Adipocyte (in vitro differentiated cells): ENCODE data around the gene RRN3.
"Not testable (repeated sequence)": the region's sequence is repeated elsewhere in the genome, so short reads cannot be mapped to it uniquely, and the experiment has no call there.

ENCODE experiments used
- DNase-seq: peaks from one replicate; pipeline ENCODE4 v3.0.0-alpha.2; 2015; ENCODE audit warnings: low read depth
- H3K27me3 ChIP-seq: replicated peaks from 2 replicates; pipeline ENCODE4 v1.7.0; 2013; ENCODE audit warnings: mild to moderate bottlenecking, low read length, moderate library complexity; ENCODE audit not compliant: control insufficient read depth, insufficient read depth
- H3K36me3 ChIP-seq: 2 replicates; pipeline ENCODE4 v1.7.0; 2013; ENCODE audit warnings: low read length, mild to moderate bottlenecking, moderate library complexity; ENCODE audit not compliant: control insufficient read depth, insufficient read depth, severe bottlenecking
- H3K4me1 ChIP-seq: 2 replicates; pipeline ENCODE4 v1.7.0; 2013; ENCODE audit warnings: mild to moderate bottlenecking, low read length, moderate library complexity; ENCODE audit not compliant: control insufficient read depth, insufficient read depth
- H3K4me3 ChIP-seq: 2 replicates; pipeline ENCODE4 v1.7.0; 2013; ENCODE audit warnings: mild to moderate bottlenecking, low read length, moderate library complexity
- H3K9ac ChIP-seq: 2 replicates; pipeline ENCODE4 v1.7.0; 2013; ENCODE audit warnings: mild to moderate bottlenecking, low read length, moderate library complexity
- H3K9me3 ChIP-seq: 2 replicates; pipeline ENCODE4 v1.7.0; 2013; ENCODE audit warnings: mild to moderate bottlenecking, low read length, moderate library complexity; ENCODE audit not compliant: control insufficient read depth

The RRN3 gene

GRCh38 chr16:15093955-15094827, at the start of gene RRN3:
Gene RRN3 (minus strand): TSS chr16:15094272. CDS start chr16:15094233, 39 bp downstream.
- not testable (repeated sequence) for H3K27me3 ChIP-seq, H3K4me1 ChIP-seq, H3K9me3 ChIP-seq
- H3K4me3 ChIP-seq: peak within 1 kb of the TSS; percentile 81
- DNase-seq: peak; percentile 96
- H3K9ac ChIP-seq: peak within 1 kb of the TSS; percentile 92
- peaks cover 11% of the 10 kb centered on the region for H3K36me3 ChIP-seq

- DNase-seq: peak; percentile 31
- Histone ChIP-seq H3K9ac (peak overlapping the region; percentile 54), H3K4me1 (peaks cover 29% of the 10 kb centered on the region)
- not testable (repeated sequence) for H3K36me3 ChIP-seq, H3K9me3 ChIP-seq, H3K4me3 ChIP-seq, H3K27me3 ChIP-seq
Observed at GRCh38 chr16:15143601-15144091, 49.6 kb upstream of the RRN3 start.

- not testable (repeated sequence) for DNase-seq, H3K27me3 ChIP-seq, H3K9ac ChIP-seq, H3K4me3 ChIP-seq, H3K36me3 ChIP-seq, H3K9me3 ChIP-seq
- peaks cover 29% of the 10 kb centered on the region for H3K4me1 ChIP-seq
Observed at GRCh38 chr16:15142891-15143600, 49.0 kb upstream of the RRN3 start.

GRCh38 chr16:15142107-15142890, 48.2 kb upstream of the RRN3 start:
- not testable (repeated sequence) for H3K36me3 ChIP-seq, H3K27me3 ChIP-seq, H3K4me3 ChIP-seq, H3K9me3 ChIP-seq, H3K9ac ChIP-seq, DNase-seq
- peaks cover 29% of the 10 kb centered on the region for H3K4me1 ChIP-seq

GRCh38 chr16:15141586-15141985, 47.5 kb upstream of the RRN3 start:
- no peak for DNase-seq
- H3K36me3 ChIP-seq: no peaks in the 10 kb centered on the region
- no peaks in the 10 kb centered on the region for H3K9me3 ChIP-seq
- H3K9ac ChIP-seq: no peak overlapping the region
- no peak overlapping the region for H3K4me3 ChIP-seq
- H3K4me1 ChIP-seq: peaks cover 29% of the 10 kb centered on the region
- H3K27me3 ChIP-seq: no peaks in the 10 kb centered on the region

GRCh38 chr16:15140444-15141365, 46.6 kb upstream of the RRN3 start:
- H3K36me3 ChIP-seq, H3K4me3 ChIP-seq, H3K9ac ChIP-seq, H3K9me3 ChIP-seq, H3K27me3 ChIP-seq, DNase-seq: not testable (repeated sequence)
- H3K4me1 ChIP-seq: peaks cover 21% of the 10 kb centered on the region

GRCh38 chr16:15137514-15137913, 43.4 kb upstream of the RRN3 start:
- H3K4me3 ChIP-seq, H3K9me3 ChIP-seq, H3K36me3 ChIP-seq, H3K27me3 ChIP-seq, H3K4me1 ChIP-seq, H3K9ac ChIP-seq, DNase-seq: not testable (repeated sequence)

- not testable (repeated sequence) for H3K27me3 ChIP-seq, H3K36me3 ChIP-seq, H3K4me1 ChIP-seq, H3K9ac ChIP-seq, DNase-seq, H3K9me3 ChIP-seq, H3K4me3 ChIP-seq
Observed at GRCh38 chr16:15135483-15136360, 41.6 kb upstream of the RRN3 start.

- not testable (repeated sequence) for H3K36me3 ChIP-seq, H3K9ac ChIP-seq, H3K4me3 ChIP-seq, DNase-seq, H3K27me3 ChIP-seq, H3K4me1 ChIP-seq, H3K9me3 ChIP-seq
Observed at GRCh38 chr16:15134752-15135482, 40.8 kb upstream of the RRN3 start.
